Prostate gland (tissue), 2 donors: ENCODE measurements around the gene KLHL1. TPM values are rescaled to one million over a fixed set of nuclear protein-coding genes. Genes with fewer than 3 reads are reported as not detected.

Experiments used
- DNase-seq: peaks from one replicate; pipeline ENCODE4 v3.0.0-alpha.2; 2019; ENCODE audit warnings: low spot score
- H3K27ac ChIP-seq, 2 donors: fragments of 200-600 bp; sonication (generic); 2 replicates each; pipeline ENCODE4 v1.5.1; 2017 to 2019
- H3K27me3 ChIP-seq: fragments of 200-600 bp; sonication (generic); replicated peaks from 2 replicates; pipeline ENCODE4 v1.5.1; 2019; ENCODE audit not compliant: insufficient read depth
- H3K36me3 ChIP-seq, 2 donors: fragments of 200-600 bp; sonication (generic); 1 replicate in 1 of 2; 2 replicates in 1 of 2; pipeline versions ENCODE4 v1.5.1 to v1.8.1; 2017 to 2019
- H3K4me1 ChIP-seq: fragments of 200-600 bp; sonication (generic); replicated peaks from 2 replicates; pipeline ENCODE4 v1.5.1; 2019
- H3K4me3 ChIP-seq, 2 donors: fragments of 200-600 bp; sonication (generic); 2 replicates each; pipeline ENCODE4 v1.5.1; 2017 to 2019
- H3K9me3 ChIP-seq: fragments of 200-600 bp; sonication (generic); 2 replicates; pipeline ENCODE4 v1.5.1; 2017
- CTCF ChIP-seq, 4 experiments: fragments of 200-600 bp in 2 of 4; fragments of 450-650 bp in 2 of 4; sonication (generic) in 2 of 4; IDR thresholded peaks; 1 replicate in 3 of 4; 2 replicates in 1 of 4; pipeline ENCODE4 v1.5.1; 2016 to 2019; ENCODE audit warnings: antibody characterized with exemption in 4 of 4, mild to moderate bottlenecking in 2 of 4, moderate library complexity in 2 of 4
- POLR2A ChIP-seq: fragments of 450-650 bp; IDR thresholded peaks from one replicate; pipeline ENCODE4 v1.6.1; 2016; ENCODE audit warnings: antibody characterized with exemption, mild to moderate bottlenecking
- POLR2AphosphoS5 ChIP-seq: sonication (generic); formaldehyde crosslinking; IDR thresholded peaks from one replicate; pipeline ENCODE4 v1.6.1; 2017; ENCODE audit warnings: antibody characterized with exemption
- WGBS: methylation state at CpG from one replicate; pipeline ENCODE4 v1.1.5; 2018; 5-methylcytosine and 5-hydroxymethylcytosine counted together
- intact Hi-C: fragments of 100-400 bp; cut with DNase I; formaldehyde crosslinking; loops from one replicate; pipeline ENCODE4 v1.14.2; 2022
- total RNA-seq, 2 donors: library from RNA; depleted of rRNA; stranded (reverse); fragments of >200 nt; gene quantifications; one replicate each; pipeline ENCODE4 v1.1.0, GENCODE V29; 2016

Gene KLHL1
- total RNA-seq, 2 donors from 2014 or later = 0.28 TPM; not detected in 1

GRCh38 chr13:69956839-69957238 lies 151.4 kb downstream of the KLHL1 start:
- DNase-seq = no peak
- TF ChIP-seq POLR2AphosphoS5 (no peak), POLR2A (no peak), CTCF (IDR thresholded peaks at IDR 0.05) (no peak)
- no peak overlapping the region for H3K27ac ChIP-seq
- H3K36me3 ChIP-seq = no peaks in the 10 kb centered on the region
- H3K4me1 ChIP-seq = no peaks in the 10 kb centered on the region
- H3K9me3 ChIP-seq = no peaks in the 10 kb centered on the region
- intact Hi-C loops = no loop called here
- H3K4me3 ChIP-seq = no peak overlapping the region
- H3K27me3 ChIP-seq = no peaks in the 10 kb centered on the region
- 88% methylated on average over 5 of the region's 5 CpGs for WGBS

- Histone ChIP-seq H3K27ac (no peak overlapping the region), H3K4me1 (no peaks in the 10 kb centered on the region), H3K4me3 (no peak overlapping the region), H3K27me3 (no peaks in the 10 kb centered on the region), H3K9me3 (no peaks in the 10 kb centered on the region), H3K36me3 (no peaks in the 10 kb centered on the region)
- DNase-seq = no peak
- TF ChIP-seq POLR2AphosphoS5 = no peak
- WGBS = 90% methylated on average over 2 of the region's 2 CpGs
- intact Hi-C loops = no loop called here
Observed at GRCh38 chr13:69956349-69956748, 151.9 kb downstream of the KLHL1 start.

- no peak overlapping the region for H3K27ac ChIP-seq
- H3K36me3 ChIP-seq = no peaks in the 10 kb centered on the region
- H3K4me3 ChIP-seq = no peak overlapping the region
- intact Hi-C loops = no loop called here
- no peak for TF ChIP-seq CTCF (IDR thresholded peaks at IDR 0.05)
- no peak for TF ChIP-seq POLR2AphosphoS5
- no peak for TF ChIP-seq POLR2A
- H3K9me3 ChIP-seq = no peaks in the 10 kb centered on the region
- H3K27me3 ChIP-seq = no peaks in the 10 kb centered on the region
- no peak for DNase-seq
- H3K4me1 ChIP-seq = no peaks in the 10 kb centered on the region
Observed at GRCh38 chr13:69955271-69955670, 153.0 kb downstream of the KLHL1 start.

GRCh38 chr13:69951412-69951811 lies 156.8 kb downstream of the KLHL1 start:
- H3K4me1 ChIP-seq = no peaks in the 10 kb centered on the region
- no peaks in the 10 kb centered on the region for H3K27me3 ChIP-seq
- H3K9me3 ChIP-seq = no peaks in the 10 kb centered on the region
- TF ChIP-seq CTCF (IDR thresholded peaks at IDR 0.05) = no peak
- TF ChIP-seq POLR2A = no peak
- TF ChIP-seq POLR2AphosphoS5 = no peak
- no peak for DNase-seq
- no peak overlapping the region for H3K27ac ChIP-seq
- 88% methylated on average over 2 of the region's 2 CpGs for WGBS
- intact Hi-C loops = no loop called here
- no peaks in the 10 kb centered on the region for H3K36me3 ChIP-seq
- no peak overlapping the region for H3K4me3 ChIP-seq

- TF ChIP-seq CTCF (IDR thresholded peaks at IDR 0.05) = no peak
- no peak for TF ChIP-seq POLR2AphosphoS5
- TF ChIP-seq POLR2A = no peak
- no peak for DNase-seq
- WGBS = 62% methylated on average over 4 of the region's 4 CpGs
- Histone ChIP-seq H3K9me3 (no peaks in the 10 kb centered on the region), H3K27me3 (no peaks in the 10 kb centered on the region), H3K36me3 (no peaks in the 10 kb centered on the region), H3K4me1 (no peaks in the 10 kb centered on the region), H3K4me3 (no peak overlapping the region), H3K27ac (no peak overlapping the region)
- intact Hi-C loops = no loop called here
Observed at GRCh38 chr13:69950160-69950559, 158.1 kb downstream of the KLHL1 start.
